ENCODE data around the gene DLG2.

- no peak for TF ChIP-seq CTCF (conservative IDR thresholded peaks at IDR 0.05 in 1 of 2, IDR thresholded peaks at IDR 0.05 in 1 of 2; ENCODE audit: extremely low read depth in 1 of 2, insufficient read depth in 1 of 2, low read depth in 1 of 2, low read length in 2 of 2)
- no peak for TF ChIP-seq EZH2 (IDR thresholded peaks at IDR 0.05; ENCODE audit: borderline replicate concordance, low read length)
These were observed 1353.6 kb downstream of the DLG2 start for GRCh38 chr11:84273541-84273940.
